ENCODE data around the gene IRF1. TPM values are rescaled to one million over a fixed set of nuclear protein-coding genes. Genes with fewer than 3 reads are reported as not detected.

The IRF1 gene
- total and polyA plus RNA-seq, 4 donors = 9.5 to 42.6 (median 24.7) TPM

GRCh38 chr5:132526974-132527564 is 36.5 kb upstream of the IRF1 start:
- Histone ChIP-seq H3K36me3 (ENCODE audit: control insufficient read depth in 4 of 4, insufficient read depth in 3 of 4, low read depth in 1 of 4, low read length in 3 of 4) (no peaks in the 10 kb centered on the region), H3K9me3 (ENCODE audit: control insufficient read depth in 4 of 4, low read length in 3 of 4) (no peaks in the 10 kb centered on the region), H3K4me3 (ENCODE audit: low read depth in 1 of 3, low read length in 3 of 3) (no peak overlapping the region), H3K27me3 (ENCODE audit: control insufficient read depth in 4 of 4, insufficient read depth in 4 of 4, low read length in 3 of 4) (no peaks in the 10 kb centered on the region), H3K4me1 (ENCODE audit: control insufficient read depth in 4 of 4, insufficient read depth in 4 of 4, low read length in 3 of 4) (peaks cover 0 to 7% (median 0%) of the 10 kb centered on the region in 4 donors), H3K9ac (ENCODE audit: low read depth in 1 of 2, low read length in 2 of 2) (no peak overlapping the region), H3K27ac (ENCODE audit: low read depth in 1 of 2, low read length in 2 of 2) (no peak overlapping the region)
- WGBS = 68% methylated on average over 8 of the region's 8 CpGs
- TF ChIP-seq JUND (IDR thresholded peaks at IDR 0.05) (no peak), RXRA (IDR thresholded peaks at IDR 0.05) (no peak), FOXA2 (IDR thresholded peaks at IDR 0.05) (no peak), CTCF (IDR thresholded peaks at IDR 0.05; ENCODE audit: low read depth, low read length, missing input control) (no peak), HNF4A (conservative IDR thresholded peaks at IDR 0.05) (no peak)
- no peak for DNase-seq (ENCODE audit: low spot score)

- Histone ChIP-seq H3K9ac (ENCODE audit: low read depth in 1 of 2, low read length in 2 of 2) (no peak overlapping the region), H3K27me3 (ENCODE audit: control insufficient read depth in 4 of 4, insufficient read depth in 4 of 4, low read length in 3 of 4) (no peaks in the 10 kb centered on the region), H3K4me1 (ENCODE audit: control insufficient read depth in 4 of 4, insufficient read depth in 4 of 4, low read length in 3 of 4) (peaks cover 0 to 7% (median 0%) of the 10 kb centered on the region in 4 donors), H3K36me3 (ENCODE audit: control insufficient read depth in 4 of 4, insufficient read depth in 3 of 4, low read depth in 1 of 4, low read length in 3 of 4) (no peaks in the 10 kb centered on the region), H3K27ac (ENCODE audit: low read depth in 1 of 2, low read length in 2 of 2) (no peak overlapping the region), H3K4me3 (ENCODE audit: low read depth in 1 of 3, low read length in 3 of 3) (no peak overlapping the region), H3K9me3 (ENCODE audit: control insufficient read depth in 4 of 4, low read length in 3 of 4) (no peaks in the 10 kb centered on the region)
- TF ChIP-seq REST (IDR thresholded peaks at IDR 0.05) (peak; percentile 87), ATF3 (IDR thresholded peaks at IDR 0.05) (no peak), CTCF (IDR thresholded peaks at IDR 0.05; ENCODE audit: low read depth, low read length, missing input control) (peak; percentile 85), RAD21 (IDR thresholded peaks at IDR 0.05) (peak; percentile 88 to 89), HNF4A (conservative IDR thresholded peaks at IDR 0.05) (peak; percentile 20 to 55)
- WGBS = 43% methylated on average over 11 of the region's 11 CpGs
- DNase-seq (ENCODE audit: low spot score) = peak; percentile 53
Observed at GRCh38 chr5:132526290-132526973, 35.9 kb upstream of the IRF1 start.

All from liver (tissue), 9 donors.